GM10266 (cell line): ENCODE results near the gene ADCY3.
"Not testable (repeated sequence)": the region's sequence is repeated elsewhere in the genome, so short reads cannot be mapped to it uniquely, and the experiment has no call there.

Source experiments
- DNase-seq: peaks from one replicate; pipeline ENCODE4 v3.0.0; 2012; ENCODE audit errors: extremely low spot score
- TF ChIP-seq, protein P1 (sequence below): IDR thresholded peaks from 2 replicates; pipeline ENCODE4 v1.5.1; 2012; ENCODE audit warnings: mild to moderate bottlenecking, low read depth; ENCODE audit not compliant: control insufficient read depth, insufficient read depth; ENCODE audit errors: missing control alignments

ADCY3 gene

DNA sequence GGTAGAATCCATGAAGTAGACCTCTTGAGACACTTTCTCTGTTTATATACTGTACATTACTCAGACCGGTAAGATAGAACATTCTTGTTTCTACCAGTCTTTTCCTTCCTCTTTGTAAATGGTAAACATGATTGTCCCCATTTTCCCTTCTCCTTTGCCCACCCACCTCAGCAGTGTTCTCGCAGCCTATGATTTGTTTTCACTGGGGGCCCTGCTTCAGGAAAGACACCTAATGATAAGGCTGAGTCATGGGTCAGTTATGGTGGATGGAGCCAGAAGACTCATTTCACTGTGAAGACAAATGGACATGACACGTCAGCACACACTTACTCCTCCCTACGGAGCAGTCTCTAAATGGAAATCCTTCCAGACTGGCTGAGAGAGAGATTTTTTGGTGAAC is 103.2 kb downstream of the ADCY3 start:
- DNase-seq, result no peak

DNA sequence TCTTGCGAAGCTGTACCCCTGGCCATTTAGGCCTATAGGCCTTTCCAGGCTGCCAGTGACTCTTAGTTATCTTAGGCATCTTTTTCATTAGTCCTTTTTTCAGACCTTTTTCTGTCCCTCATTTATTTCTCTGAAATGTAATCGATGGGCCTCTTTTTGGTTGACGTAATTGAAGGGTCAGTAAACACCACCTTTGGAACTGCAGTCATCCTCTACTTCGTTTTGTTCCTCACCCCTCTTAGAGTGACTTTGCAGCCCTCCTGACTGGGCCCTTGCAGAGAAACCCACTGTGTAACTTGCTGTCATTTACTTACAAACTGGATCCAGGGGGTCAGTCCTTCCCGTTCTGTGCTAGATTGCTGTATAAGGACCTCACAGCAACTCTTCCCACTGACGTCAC is 103.6 kb downstream of the ADCY3 start:
- TF ChIP-seq, protein P1, sequence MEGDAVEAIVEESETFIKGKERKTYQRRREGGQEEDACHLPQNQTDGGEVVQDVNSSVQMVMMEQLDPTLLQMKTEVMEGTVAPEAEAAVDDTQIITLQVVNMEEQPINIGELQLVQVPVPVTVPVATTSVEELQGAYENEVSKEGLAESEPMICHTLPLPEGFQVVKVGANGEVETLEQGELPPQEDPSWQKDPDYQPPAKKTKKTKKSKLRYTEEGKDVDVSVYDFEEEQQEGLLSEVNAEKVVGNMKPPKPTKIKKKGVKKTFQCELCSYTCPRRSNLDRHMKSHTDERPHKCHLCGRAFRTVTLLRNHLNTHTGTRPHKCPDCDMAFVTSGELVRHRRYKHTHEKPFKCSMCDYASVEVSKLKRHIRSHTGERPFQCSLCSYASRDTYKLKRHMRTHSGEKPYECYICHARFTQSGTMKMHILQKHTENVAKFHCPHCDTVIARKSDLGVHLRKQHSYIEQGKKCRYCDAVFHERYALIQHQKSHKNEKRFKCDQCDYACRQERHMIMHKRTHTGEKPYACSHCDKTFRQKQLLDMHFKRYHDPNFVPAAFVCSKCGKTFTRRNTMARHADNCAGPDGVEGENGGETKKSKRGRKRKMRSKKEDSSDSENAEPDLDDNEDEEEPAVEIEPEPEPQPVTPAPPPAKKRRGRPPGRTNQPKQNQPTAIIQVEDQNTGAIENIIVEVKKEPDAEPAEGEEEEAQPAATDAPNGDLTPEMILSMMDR, result no peak
- DNase-seq, result no peak

More for the DNA sequence above, 103.2 kb downstream of the ADCY3 start:
- TF ChIP-seq, protein P1, result no peak

DNA sequence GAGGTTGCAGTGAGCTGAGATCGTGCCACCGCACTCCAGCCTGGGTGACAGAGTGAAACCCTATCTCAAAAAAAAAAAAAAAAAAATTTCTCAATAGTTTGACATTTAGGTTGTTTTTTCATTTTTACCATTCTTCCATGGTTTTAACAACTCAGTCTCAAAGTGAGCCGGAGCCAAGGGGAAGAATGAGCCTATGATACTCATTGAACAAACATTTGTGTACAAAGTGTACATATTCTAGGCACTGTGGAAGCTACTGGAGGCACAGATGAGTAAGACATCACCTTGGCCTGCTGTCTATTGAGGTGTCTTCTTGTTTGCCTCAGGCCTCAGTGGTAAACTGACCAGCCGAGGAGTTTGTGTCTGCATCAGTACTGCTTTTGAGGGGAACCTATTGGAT is 104.9 kb downstream of the ADCY3 start:
- DNase-seq, result no peak

DNA sequence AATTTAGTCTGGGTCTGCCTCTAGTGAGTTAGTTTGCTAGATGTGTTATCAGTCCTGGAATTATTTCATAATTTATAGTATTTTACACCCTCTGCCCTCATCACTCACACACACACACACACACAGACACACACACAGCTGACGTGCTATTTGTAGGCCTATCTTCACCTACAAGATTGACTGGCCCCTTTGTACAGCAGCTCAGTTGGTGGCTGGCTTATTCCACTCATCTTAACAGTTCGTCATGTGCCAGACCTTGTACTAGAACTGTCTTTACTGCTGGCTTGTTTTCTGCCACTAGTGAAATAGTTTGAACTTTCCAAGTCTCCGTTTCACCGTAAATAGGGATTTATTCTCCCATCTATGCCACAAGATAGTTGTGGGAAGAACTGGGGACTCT is 105.5 kb downstream of the ADCY3 start:
- TF ChIP-seq, protein P1, result no peak

More for the DNA sequence above, 104.9 kb downstream of the ADCY3 start:
- TF ChIP-seq, protein P1, result no peak

DNA sequence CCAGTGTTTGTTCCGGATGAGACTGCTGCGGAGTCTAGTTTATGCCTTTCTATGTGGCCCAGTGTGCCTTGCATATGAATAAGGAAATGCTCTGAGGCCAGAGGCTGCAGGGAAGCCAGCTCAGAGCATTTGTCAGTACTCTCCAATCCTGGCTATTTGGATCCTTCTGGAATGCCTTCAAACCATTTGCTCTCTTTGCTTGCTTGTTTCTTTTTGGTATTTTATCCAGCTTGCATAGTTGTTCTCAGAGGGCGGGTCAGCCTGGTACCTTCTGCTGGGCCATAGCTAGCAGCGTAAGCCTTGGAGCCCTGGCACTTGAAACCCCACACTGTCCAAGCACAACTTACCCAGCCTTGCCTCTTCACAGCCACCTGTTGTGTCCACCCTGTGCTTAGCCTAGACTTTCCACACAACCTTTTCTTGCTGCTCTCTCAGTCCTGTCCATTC is 106.3 kb downstream of the ADCY3 start:
- no peak for DNase-seq
- TF ChIP-seq, protein P1, result no peak

More for the DNA sequence above, 105.5 kb downstream of the ADCY3 start:
- DNase-seq, result no peak

DNA sequence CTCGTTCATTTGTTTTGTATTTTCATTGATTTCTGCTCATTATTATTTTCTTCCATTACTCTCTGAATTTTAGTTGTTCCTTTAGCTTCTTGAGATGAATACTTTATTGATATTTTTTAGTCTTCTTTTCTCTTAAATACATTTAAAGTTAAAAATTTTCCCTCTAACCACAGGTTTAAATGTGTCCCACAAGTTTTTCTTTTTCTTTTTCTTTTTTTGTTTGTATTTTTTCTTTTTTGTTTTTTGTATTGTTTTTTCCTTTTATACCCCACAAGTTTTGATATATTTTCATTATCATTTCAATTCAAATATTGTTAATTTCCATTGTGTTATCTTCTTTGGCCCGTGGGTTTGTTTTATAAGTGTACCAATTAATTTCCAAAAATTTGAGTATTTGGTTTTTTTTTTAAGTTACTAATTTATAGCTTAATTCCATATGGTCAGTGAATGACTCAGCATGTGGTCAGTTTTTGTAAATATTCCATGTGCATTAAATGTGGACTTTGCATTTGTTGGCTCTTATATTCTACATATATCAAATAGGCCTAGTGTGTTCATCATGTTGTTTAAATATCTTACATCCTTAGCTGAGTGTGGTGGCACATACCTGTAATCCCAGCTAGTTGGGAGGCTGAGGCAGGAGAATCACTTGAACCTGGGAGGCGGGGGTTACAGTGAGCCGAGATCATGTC is 110.6 kb downstream of the ADCY3 start:
- DNase-seq, result no peak
- TF ChIP-seq, protein P1, result no peak

DNA sequence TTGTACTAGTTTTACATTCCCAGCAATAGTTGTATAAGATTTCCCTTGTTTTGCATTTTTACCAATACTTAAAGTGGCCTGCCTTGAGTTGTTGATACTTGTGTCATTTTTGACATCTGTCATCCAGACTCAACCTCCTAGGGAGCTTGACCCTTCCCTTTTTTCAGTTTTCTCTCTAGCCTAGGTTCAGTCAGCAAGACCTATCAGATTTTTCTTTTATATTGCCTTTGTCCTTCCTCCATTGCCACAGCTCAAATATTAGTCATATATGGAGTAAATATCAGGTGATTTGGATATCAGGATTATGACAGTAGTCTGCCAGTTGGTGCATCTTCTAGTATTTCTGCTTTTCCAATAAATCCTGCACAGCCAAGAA is 113.4 kb downstream of the ADCY3 start:
- TF ChIP-seq, protein P1, result no peak
- no peak for DNase-seq

DNA sequence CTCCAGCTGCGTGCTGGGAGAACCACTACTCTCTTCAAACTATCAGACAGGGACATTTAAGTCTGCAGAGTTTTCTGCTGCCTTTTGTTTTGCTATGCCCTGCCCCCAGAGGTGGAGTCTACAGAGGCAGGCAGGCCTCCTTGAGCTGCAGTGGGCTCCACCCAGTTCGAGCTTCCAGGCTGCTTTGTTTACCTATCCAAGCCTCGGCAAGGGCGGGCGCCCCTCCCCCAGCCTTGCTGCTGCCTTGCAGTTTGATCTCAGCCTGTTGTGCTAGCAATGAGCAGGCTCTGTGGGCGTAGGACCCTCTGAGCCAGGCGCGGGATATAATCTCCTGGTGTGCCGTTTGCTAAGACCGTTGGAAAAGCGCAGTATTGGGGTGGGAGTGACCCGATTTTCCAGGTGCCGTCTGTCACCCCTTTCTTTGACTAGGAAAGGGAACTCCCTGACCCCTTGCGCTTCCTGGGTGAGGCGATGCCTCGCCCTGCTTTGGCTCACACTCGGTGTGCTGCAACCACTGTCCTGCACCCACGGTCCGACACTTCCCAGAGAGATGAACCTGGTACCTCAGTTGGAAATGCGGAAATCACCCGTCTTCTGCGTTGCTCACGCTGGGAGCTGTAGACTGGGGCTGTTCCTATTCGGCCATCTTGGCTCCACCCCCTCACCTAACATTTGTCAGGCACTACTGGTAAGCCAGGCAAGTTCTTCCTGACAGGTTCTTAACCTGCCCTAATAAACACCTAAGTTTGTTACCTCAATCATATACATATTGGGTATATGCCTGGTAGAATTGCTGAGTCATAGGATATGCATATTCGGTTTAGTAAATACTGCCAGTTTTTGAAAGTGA is 114.0 kb downstream of the ADCY3 start:
- not testable (repeated sequence) for DNase-seq

DNA sequence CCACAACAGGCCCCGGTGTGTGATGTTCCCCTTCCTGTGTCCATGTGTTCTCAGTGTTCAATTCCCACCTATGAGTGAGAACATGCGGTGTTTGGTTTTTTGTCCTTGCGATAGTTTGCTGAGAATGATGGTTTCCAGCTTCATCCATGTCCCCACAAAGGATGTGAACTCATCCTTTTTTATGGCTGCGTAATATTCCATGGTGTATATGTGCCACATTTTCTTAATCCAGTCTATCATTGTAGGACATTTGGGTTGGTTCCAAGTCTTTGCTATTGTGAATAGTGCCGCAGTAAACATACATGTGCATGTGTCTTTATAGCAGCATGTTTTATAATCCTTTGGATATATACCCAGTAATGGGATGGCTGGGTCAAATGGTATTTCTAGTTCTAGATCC is 119.5 kb downstream of the ADCY3 start:
- not testable (repeated sequence) for DNase-seq
